K562 (cell line): ENCODE measurements around the gene CDC42EP5. TPM values are rescaled to one million over a fixed set of nuclear protein-coding genes. Genes with fewer than 3 reads are reported as not detected.

ENCODE experiments used
- CREBBP ChIP-seq: IDR thresholded peaks from one replicate; pipeline ENCODE4 v1.6.1; 2012; ENCODE audit warnings: low read depth, mild to moderate bottlenecking, control low read depth, inconsistent platforms, low read length
- E2F5 ChIP-seq: sonication (generic); formaldehyde crosslinking; IDR thresholded peaks from 2 replicates; pipeline ENCODE4 v1.8.0; 2022; ENCODE audit warnings: mild to moderate bottlenecking, missing genetic modification reagents
- NFE2 ChIP-seq: IDR thresholded peaks from 2 replicates; pipeline ENCODE4 v1.6.1; 2014; ENCODE audit warnings: antibody characterized with exemption, low read depth
- POLR2A ChIP-seq: fragments of 450-650 bp; conservative IDR thresholded peaks from 2 replicates; pipeline ENCODE4 v1.6.1; 2016
- ZBTB49 ChIP-seq: sonication (generic); formaldehyde crosslinking; IDR thresholded peaks from 2 replicates; pipeline ENCODE4 v1.8.0; 2022; ENCODE audit warnings: missing genetic modification reagents, mild to moderate bottlenecking, borderline replicate concordance
- ZMIZ1 ChIP-seq, 2 experiments: fragments of 150-350 bp in 1 of 2; IDR thresholded peaks; 2 replicates each; pipeline ENCODE4 v1.6.1; 2012 to 2016; ENCODE audit warnings: low read depth in 2 of 2, low read length in 2 of 2, mild to moderate bottlenecking in 1 of 2, moderate library complexity in 1 of 2
- polyA plus RNA-seq, 8 experiments: library from polyadenylated mRNA; depleted of rRNA in 4 of 8; stranded (reverse) in 5 of 8; unstranded in 3 of 8; fragments of >200 nt; fragmentation: Nextera tagmentation in 2 of 8; fragmentation: Illumina TruSeq in 1 of 8; extraction: Ambion mirVana in 2 of 8; extraction: Trizol in 1 of 8; gene quantifications; 2 replicates each; pipeline versions ENCODE4 v1.2.1 to v1.2.3, GENCODE V29; 2011 to 2014; ENCODE audit warnings: inconsistent platforms in 1 of 8, missing spikeins in 1 of 8
- total RNA-seq, 7 experiments: library from RNA; depleted of rRNA in 6 of 7; stranded (reverse); fragments of >200 nt in 6 of 7; fragmentation: Illumina TruSeq in 2 of 7; extraction: Trizol in 2 of 7; gene quantifications; 2 replicates each; pipeline versions ENCODE4 v1.2.1 to v1.2.3, GENCODE V29; 2011 to 2021; ENCODE audit warnings: low replicate concordance in 1 of 7

CDC42EP5 gene
- total and polyA plus RNA-seq, 9 of the 15 experiments (the other 6 are each of a cell fraction or from before 2014, with no cell fraction given), result 0.15 to 0.38 TPM; not detected in 7

- no peak for TF ChIP-seq ZBTB49 (CRISPR knock-in tag)
- TF ChIP-seq CREBBP, result no peak
- TF ChIP-seq E2F5 (CRISPR knock-in tag), result 0 out of 2 replicates have a peak, but pooled peaks have one; percentile 33
- TF ChIP-seq NFE2, result no peak
- 0 out of 4 replicates have a peak, but pooled peaks of 1 of the 2 experiments have one; percentile 51 for TF ChIP-seq ZMIZ1 (IDR thresholded peaks at IDR 0.05; ENCODE audit: low read depth in 2 of 2, low read length in 2 of 2)
- TF ChIP-seq POLR2A, result peak; percentile 98
Measured at GRCh38 chr19:54448774-54449700, 24.1 kb downstream of the CDC42EP5 start, which contains the start of gene LENG8 (continued).
